Motor neuron (in vitro differentiated cells): ENCODE results near the gene NXF3. TPM values are rescaled to one million over a fixed set of nuclear protein-coding genes. Genes with fewer than 3 reads are reported as not detected.
A peak's percentile ranks its signal among the peaks of the same experiment; 100 is the strongest.
"Not testable (repeated sequence)": the region's sequence is repeated elsewhere in the genome, so short reads cannot be mapped to it uniquely, and the experiment has no call there.

Source experiments
- ATAC-seq, 8 experiments: fragments of 200-7000 bp; cut with Tn5 transposase; replicated peaks in 6 of 8; 2 replicates each; pipeline ENCODE4 v1.8.0; 2021; ENCODE audit warnings: mild to moderate bottlenecking in 8 of 8, moderate library complexity in 8 of 8
- H3K27ac ChIP-seq, 2 donors: fragments of 250-450 bp; sonication (Bioruptor Pico); 2 replicates each; pipeline ENCODE4 v1.9.0; 2021; ENCODE audit warnings: antibody characterized with exemption in 2 of 2, mild to moderate bottlenecking in 2 of 2, moderate library complexity in 1 of 2
- H3K4me1 ChIP-seq, 2 donors: fragments of 250-450 bp; sonication (Bioruptor Pico); replicated peaks in 1 of 2; 2 replicates each; pipeline ENCODE4 v1.6.1; 2021; ENCODE audit warnings: antibody characterized with exemption in 2 of 2, mild to moderate bottlenecking in 2 of 2, moderate library complexity in 1 of 2
- H3K4me3 ChIP-seq, 5 donors: fragments of 250-450 bp; sonication (Bioruptor Pico); 2 replicates each; pipeline ENCODE4 v1.9.0; 2021; ENCODE audit warnings: antibody characterized with exemption in 5 of 5, mild to moderate bottlenecking in 5 of 5, moderate library complexity in 4 of 5
- WGBS, 10 experiments: fragments of 450-650 bp; shearing (Covaris generic); methylation state at CpG; one replicate each; pipeline ENCODE4 v1.0.0; 2022; 5-methylcytosine and 5-hydroxymethylcytosine counted together
- in situ Hi-C, 9 experiments: fragments of 400-800 bp; cut with MboI; loops; one replicate each; pipeline ENCODE4 v1.15.0; 2021; ENCODE audit warnings: low sequenced_read_pairs in 9 of 9, low pct_unique_long_range_greater_than_20kb in 2 of 9; ENCODE audit not compliant: unreplicated experiment in 9 of 9
- total RNA-seq, 8 experiments: library from RNA; unstranded; fragments of 300-600 nt; gene quantifications; 2 replicates each; pipeline versions ENCODE4 v1.2.3 to v1.2.4, GENCODE V29; 2022

NXF3 gene, protein sequence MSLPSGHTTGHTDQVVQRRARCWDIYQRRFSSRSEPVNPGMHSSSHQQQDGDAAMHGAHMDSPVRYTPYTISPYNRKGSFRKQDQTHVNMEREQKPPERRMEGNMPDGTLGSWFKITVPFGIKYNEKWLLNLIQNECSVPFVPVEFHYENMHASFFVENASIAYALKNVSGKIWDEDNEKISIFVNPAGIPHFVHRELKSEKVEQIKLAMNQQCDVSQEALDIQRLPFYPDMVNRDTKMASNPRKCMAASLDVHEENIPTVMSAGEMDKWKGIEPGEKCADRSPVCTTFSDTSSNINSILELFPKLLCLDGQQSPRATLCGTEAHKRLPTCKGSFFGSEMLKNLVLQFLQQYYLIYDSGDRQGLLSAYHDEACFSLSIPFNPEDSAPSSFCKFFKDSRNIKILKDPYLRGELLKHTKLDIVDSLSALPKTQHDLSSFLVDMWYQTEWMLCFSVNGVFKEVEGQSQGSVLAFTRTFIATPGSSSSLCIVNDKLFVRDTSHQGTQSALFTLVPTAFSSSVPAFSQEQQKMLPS
- total RNA-seq, result 10 to 100 TPM in 1 of 8 experiments, under 1 TPM in 3, not detected in 4; 0.24 to 34.6 (median 0.35) TPM

DNA sequence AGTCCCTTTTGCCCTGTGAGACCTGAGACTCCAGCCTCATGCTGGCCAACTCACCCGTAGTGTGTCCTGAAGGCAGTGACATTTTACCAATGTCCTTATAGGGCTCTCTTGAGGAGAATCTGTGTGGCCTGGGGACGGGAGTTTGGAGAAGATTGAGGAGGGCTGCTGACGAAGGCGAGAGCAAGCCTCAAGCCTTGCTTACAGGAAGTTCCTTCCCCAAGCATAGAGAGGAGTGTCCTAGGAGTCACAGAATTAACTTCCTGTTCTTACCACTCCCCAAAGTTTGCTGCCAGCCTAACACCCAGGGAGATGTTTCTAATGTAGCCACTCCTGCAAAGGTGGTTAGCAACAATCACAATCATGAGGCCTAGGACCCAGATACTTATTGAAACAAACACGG is at the start of gene NXF3:
TSS of gene NXF3 (minus strand) at position 202 of the 400 bp plus-strand sequence. CDS start at position 82, 120 bp downstream.
- ATAC-seq, result peak in 1 of 8 experiments; percentile 96
- 53% methylated on average over 4 of the region's 5 CpGs; no CpG with 5 or more reads in 9 of the 10 experiments for WGBS, 10 experiments
- no peaks in the 10 kb centered on the region for H3K4me1 ChIP-seq
- H3K27ac ChIP-seq, result no peak within 1 kb of the TSS
- in situ Hi-C loops, result no loop called here
- H3K4me3 ChIP-seq, result no peak within 1 kb of the TSS

DNA sequence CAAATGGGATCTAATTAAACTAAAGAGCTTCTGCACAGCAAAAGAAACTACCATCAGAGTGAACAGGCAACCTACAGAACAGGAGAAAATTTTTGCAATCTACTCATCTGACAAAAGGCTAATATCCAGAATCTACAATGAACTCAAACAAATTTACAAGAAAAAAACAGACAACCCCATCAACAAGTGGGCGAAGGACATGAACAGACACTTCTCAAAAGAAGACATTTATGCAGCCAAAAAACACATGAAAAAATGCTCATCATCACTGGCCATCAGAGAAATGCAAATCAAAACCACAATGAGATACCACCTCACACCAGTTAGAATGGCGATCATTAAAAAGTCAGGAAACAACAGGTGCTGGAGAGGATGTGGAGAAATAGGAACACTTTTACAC is 43.6 kb upstream of the NXF3 start:
- H3K4me1 ChIP-seq, in situ Hi-C loops, ATAC-seq, H3K27ac ChIP-seq, H3K4me3 ChIP-seq: not testable (repeated sequence)
- WGBS, 10 experiments, result no CpG with 5 or more reads among the region's 2 CpGs

DNA sequence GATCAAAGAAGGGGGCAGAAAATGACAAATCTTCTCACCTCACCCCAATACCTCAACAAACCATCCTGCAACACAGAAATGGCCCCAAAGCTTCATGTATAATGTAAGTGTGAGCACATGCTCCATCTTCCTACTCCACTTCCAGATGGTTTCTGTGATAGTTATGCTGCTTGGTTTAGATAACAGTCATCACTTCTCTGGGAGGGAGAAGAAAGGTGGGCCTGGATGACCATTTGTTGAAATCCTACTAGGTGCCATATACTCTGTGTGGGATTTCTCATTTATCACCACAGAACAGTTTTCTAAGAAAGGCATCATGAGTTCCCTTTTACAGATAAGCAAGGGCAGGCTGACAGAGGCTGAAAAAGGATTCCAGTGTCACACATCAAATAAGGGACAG is 31.3 kb upstream of the NXF3 start:
- in situ Hi-C loops, result no loop called here
- no peak for ATAC-seq
- no peak overlapping the region for H3K4me3 ChIP-seq
- H3K27ac ChIP-seq, result no peak overlapping the region
- no peaks in the 10 kb centered on the region for H3K4me1 ChIP-seq

DNA sequence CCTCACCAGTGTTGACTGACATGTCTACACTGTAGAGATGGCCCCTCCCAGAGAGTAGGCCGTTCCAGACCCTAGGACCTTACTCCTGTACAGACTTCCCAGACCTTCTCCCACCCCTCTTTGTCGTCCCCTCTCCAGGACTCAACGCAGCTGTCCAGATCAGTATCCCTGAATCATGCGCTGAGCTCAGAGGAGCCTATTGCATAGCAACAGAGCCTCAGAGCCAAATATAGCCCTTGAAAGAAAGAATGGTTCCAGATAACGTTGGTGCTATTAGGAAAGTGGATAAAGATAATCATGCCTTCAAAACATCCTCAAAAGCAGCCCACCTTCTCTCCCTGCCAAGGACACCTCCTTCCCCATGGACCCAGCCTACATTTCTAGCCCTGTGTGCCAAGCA is 27.8 kb upstream of the NXF3 start:
- Histone ChIP-seq H3K4me1 (no peaks in the 10 kb centered on the region), H3K4me3 (no peak overlapping the region), H3K27ac (no peak overlapping the region)
- 0 to 100% (median 78%) methylated on average over 1 to 5 of the region's 5 CpGs; no CpG with 5 or more reads in 6 of the 10 experiments for WGBS, 10 experiments
- in situ Hi-C loops, result no loop called here
- no peak for ATAC-seq

DNA sequence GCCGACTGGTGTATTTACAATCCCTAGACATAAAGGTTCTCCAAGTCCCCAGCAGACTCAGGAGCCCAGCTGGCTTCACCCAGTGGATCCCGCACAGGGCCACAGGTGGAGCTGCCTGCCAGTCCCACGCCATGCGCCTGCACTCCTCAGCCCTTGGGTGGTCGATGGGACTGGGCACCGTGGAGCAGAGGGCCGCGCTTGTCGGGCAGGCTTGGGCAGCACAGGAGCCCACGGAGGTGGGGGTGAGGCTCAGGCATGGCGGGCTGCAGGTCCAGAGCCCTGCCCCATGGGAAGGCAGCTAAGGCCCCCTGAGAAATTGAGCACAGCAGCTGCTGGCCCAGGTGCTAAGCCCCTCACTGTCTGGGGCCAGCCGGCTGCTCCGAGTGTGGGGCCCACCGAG is 24.0 kb upstream of the NXF3 start:
- ATAC-seq, H3K4me1 ChIP-seq, in situ Hi-C loops, H3K4me3 ChIP-seq, H3K27ac ChIP-seq: not testable (repeated sequence)
- 68% methylated on average over 6 of the region's 14 CpGs; no CpG with 5 or more reads in 9 of the 10 experiments for WGBS, 10 experiments

DNA sequence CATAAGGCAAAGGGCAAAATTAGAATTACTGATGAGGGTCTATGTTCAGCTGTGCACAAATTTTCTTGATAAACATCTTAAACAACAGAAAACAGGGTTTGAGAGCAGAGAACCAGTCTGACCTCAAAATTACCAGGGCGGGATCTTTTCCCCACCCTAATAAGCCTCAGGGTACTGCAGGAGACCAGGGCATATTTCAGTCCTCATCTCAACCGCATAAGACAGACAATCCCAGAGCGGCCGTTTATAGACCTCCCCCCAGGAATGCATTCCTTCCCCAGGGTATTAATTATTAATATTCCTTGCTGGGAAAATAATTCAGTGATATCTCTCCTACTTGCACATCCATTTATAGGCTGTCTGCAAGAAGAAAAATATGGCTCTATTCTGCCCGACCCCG is 16.6 kb upstream of the NXF3 start:
- ATAC-seq, H3K4me3 ChIP-seq, H3K4me1 ChIP-seq, in situ Hi-C loops, H3K27ac ChIP-seq: not testable (repeated sequence)
- WGBS, 10 experiments, result 40 to 100% (median 81%) methylated on average over 2 to 6 of the region's 6 CpGs; no CpG with 5 or more reads in 6 of the 10 experiments

DNA sequence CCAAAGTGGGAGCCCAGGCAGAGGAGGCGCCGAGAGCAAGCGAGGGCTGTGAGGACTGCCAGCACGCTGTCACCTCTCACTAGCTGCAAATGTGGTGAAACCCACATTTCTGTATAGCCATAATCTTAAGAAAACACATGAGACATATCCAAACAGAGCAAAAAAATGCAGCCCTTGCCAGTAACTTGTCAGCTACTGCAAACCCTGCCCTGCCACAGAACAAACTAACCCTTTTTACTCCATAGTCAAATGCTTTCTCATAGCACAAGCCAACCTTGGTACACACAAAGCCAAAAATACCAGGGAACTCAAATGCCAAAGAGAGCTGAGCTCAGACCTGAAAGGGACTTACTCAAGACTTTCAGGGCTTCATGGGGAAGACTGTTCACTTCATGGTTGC is 14.9 kb upstream of the NXF3 start:
- no peak overlapping the region for H3K4me3 ChIP-seq
- H3K27ac ChIP-seq, result no peak overlapping the region
- in situ Hi-C loops, result no loop called here
- no CpG with 5 or more reads among the region's 4 CpGs for WGBS, 10 experiments
- no peaks in the 10 kb centered on the region for H3K4me1 ChIP-seq
- no peak for ATAC-seq

DNA sequence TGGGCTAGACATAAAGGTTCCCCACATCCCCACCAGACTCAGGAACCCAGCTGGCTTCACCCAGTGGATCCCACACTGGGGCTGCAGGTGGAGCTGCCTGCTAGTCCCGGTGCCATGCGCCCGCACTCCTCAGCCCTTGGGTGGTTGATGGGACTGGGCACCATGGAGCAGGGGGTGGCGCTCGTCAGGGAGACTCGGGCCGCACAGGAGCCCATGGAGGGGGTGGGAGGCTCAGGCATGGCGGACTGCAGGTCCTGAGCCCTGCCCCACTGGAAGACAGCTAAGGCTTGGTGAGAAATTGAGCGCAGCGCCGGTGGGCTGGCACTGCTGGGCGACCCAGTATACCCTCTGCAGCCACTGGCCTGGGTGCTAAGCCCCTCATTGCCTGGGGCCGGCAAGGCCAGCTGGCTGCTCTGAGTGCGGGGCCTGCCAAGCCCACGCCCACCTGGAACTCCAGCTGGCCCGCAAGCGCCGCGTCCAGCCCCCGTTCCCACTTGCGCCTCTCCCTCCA is 14.3 kb upstream of the NXF3 start:
- H3K4me3 ChIP-seq, H3K27ac ChIP-seq, in situ Hi-C loops, H3K4me1 ChIP-seq, ATAC-seq: not testable (repeated sequence)
- no CpG with 5 or more reads among the region's 21 CpGs for WGBS, 10 experiments

DNA sequence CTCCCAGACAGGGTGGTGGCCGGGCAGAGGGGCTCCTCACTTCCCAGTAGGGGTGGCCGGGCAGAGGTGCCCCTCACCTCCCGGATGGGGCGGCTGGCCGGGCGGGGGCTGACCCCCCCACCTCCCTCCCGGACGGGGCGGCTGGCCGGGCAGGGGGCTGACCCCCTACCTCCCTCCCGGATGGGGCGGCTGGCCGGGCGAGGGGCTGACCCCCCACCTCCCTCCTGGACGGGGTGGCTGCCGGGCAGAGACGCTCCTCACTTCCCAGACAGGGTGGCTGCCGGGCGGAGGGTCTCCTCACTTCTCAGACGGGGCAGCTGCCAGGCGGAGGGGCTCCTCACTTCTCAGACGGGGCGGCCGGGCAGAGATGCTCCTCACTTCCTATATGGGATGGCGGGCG is 11.4 kb upstream of the NXF3 start:
- ATAC-seq, H3K27ac ChIP-seq, in situ Hi-C loops, H3K4me1 ChIP-seq, H3K4me3 ChIP-seq: not testable (repeated sequence)
- no CpG with 5 or more reads among the region's 26 CpGs for WGBS, 10 experiments

DNA sequence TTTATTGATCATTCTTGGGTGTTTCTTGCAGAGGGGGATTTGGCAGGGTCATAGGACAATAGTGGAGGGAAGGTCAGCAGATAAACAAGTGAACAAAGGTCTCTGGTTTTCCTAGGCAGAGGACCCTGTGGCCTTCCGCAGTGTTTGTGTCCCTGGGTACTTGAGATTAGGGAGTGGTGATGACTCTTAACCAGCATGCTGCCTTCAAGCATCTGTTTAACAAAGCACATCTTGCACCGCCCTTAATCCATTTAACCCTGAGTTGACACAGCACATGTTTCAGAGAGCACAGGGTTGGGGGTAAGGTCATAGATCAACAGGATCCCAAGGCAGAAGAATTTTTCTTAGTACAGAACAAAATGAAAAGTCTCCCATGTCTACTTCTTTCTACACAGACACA is 10.9 kb upstream of the NXF3 start:
- in situ Hi-C loops, ATAC-seq: not testable (repeated sequence)
- no CpG with 5 or more reads among the region's 2 CpGs for WGBS, 10 experiments

DNA sequence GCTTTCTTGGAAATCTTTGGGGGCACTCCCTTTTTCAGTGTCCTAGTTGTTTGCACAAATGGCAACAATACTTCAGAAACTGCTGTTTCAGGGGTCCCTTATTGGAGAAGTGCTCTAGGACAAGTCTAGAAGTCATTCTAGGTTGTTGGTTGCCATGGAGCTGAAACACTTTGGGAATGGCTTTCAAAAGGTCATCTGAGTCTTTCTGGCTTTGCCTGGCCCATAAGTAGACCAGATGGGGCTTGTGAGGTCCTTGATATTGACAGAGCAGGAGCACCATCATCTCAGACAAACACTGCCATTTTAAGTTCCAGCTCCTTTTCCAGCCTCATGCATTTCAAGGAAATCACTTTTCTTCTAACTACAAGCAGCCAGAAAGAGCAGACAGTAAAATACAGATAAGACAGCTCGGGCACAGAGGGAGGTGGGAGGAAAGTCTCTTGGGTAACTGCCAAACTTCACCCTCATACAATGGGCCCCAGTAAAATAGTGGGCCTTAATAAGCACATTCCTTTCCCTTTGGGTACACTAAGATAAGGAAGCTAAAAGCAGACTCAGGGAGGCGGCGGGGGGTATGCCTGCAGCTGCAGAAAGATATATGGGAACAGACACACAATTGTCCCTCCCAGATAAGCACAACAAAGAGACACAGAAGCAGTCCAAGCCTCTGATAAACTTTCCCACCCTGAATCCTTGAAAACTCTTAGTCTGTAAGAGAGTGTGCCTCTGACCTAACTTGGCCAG is 8.5 kb upstream of the NXF3 start:
- no peak overlapping the region for H3K27ac ChIP-seq
- in situ Hi-C loops, result no loop called here

More for the DNA sequence above, 10.9 kb upstream of the NXF3 start:
- not testable (repeated sequence) for H3K4me3 ChIP-seq, H3K4me1 ChIP-seq, H3K27ac ChIP-seq

DNA sequence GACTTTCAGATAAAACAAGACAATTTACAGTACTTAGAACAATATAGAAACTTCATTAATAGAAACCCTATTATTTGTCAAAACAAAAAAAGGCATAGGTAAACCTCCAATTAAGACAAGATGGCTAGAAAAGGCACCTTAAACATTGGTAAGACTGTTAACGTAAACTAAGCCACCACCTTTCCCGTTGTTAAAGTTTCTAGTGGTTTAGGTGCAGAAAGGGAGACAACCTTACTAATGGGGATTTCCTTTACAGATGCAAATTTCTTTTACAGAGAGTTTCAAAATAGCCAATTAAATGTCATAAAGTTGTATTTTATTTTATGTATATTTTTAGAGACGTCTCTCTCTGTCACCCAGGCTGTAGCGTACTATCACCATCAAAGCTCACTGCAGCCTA is 7.5 kb upstream of the NXF3 start:
- H3K27ac ChIP-seq, result no peak overlapping the region

More for the DNA sequence above, 8.5 kb upstream of the NXF3 start:
- Histone ChIP-seq H3K4me3 (no peak overlapping the region), H3K4me1 (peaks cover 0 to 5% of the 10 kb centered on the region in 2 donors)
- 0% methylated on average over 1 of the region's 3 CpGs; no CpG with 5 or more reads in 9 of the 10 experiments for WGBS, 10 experiments
- ATAC-seq, result peak in 2 of 8 experiments; percentile 31 to 40

DNA sequence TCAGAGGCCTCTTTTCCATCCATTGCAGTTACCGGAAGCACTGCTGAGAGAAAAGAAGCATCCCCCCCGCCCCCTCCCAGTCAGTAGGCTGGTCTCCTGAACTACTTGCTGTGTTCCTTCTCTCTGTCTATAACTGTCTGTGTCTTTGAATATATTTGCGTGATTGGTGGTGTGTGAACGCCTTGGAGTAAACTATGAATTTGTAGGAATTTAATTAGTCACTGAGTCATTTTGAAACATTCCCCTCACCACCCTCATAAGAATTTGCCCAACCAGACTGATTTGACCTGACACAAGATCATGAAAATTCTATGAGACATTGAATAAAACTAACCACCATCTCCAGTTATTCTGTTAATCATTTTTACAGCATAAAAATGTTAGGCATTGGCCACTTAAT is 6.7 kb upstream of the NXF3 start:
- in situ Hi-C loops, result no loop called here
- peak in 2 of 8 experiments; percentile 50 to 81 for ATAC-seq
- Histone ChIP-seq H3K4me1 (peaks cover 0 to 5% of the 10 kb centered on the region in 2 donors), H3K27ac (no peak overlapping the region), H3K4me3 (no peak overlapping the region)
- WGBS, 10 experiments, result 51 to 63% methylated on average over 2 of the region's 4 CpGs; no CpG with 5 or more reads in 8 of the 10 experiments

More for the DNA sequence above, 7.5 kb upstream of the NXF3 start:
- in situ Hi-C loops, result no loop called here
- no peak for ATAC-seq
- H3K4me3 ChIP-seq, result no peak overlapping the region
- H3K4me1 ChIP-seq, result peaks cover 0 to 5% of the 10 kb centered on the region in 2 donors
- 34 to 100% (median 81%) methylated on average over 1 to 4 of the region's 4 CpGs; no CpG with 5 or more reads in 4 of the 10 experiments for WGBS, 10 experiments
